Measurements from ENCODE around the gene OTULINL. TPM values are rescaled to one million over a fixed set of nuclear protein-coding genes. Genes with fewer than 3 reads are reported as not detected.

Gene OTULINL
- total and polyA plus RNA-seq, 2 of the 8 experiments (the other 6 are each of a cell fraction or from before 2014, with no cell fraction given), result 3.1 to 8.3 TPM

DNA sequence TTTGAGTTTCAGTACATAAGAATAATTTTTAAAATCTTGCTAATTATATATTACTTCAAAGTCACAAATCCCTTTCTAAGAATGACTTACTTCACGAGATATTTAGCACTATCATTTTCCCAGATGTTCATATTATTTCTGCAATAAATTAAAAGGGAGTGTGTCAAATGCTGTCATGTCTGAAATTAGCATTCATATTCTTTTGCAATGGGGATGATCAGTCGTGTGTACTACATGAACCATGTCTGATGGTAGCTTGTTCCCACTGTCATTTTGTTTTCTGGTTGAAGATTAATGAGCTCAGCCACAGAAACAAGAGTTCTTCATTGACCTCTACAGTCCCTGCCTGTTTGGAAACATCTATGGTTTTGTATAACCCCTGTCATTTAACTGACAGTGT, 30.1 kb downstream of the OTULINL start:
- H3K4ac ChIP-seq (replicated peaks; ENCODE audit: insufficient read length, low read depth, low read length), result no peak overlapping the region
- no peaks in the 10 kb centered on the region for H3K23me2 ChIP-seq (ENCODE audit: low read depth, low read length)
- H3K14ac ChIP-seq (ENCODE audit: insufficient read length), result no peak overlapping the region
- no peaks in the 10 kb centered on the region for H3K27me3 ChIP-seq (replicated peaks in 1 of 4; ENCODE audit: control insufficient read depth in 3 of 4, extremely low read depth in 1 of 4, insufficient read depth in 3 of 4, low read length in 3 of 4)
- no peak overlapping the region for H2AK5ac ChIP-seq (ENCODE audit: low read depth, low read length)
- no peaks in the 10 kb centered on the region for H3K79me1 ChIP-seq (ENCODE audit: low read depth, low read length)
- no peak for FAIRE-seq
- H2BK120ac ChIP-seq (replicated peaks; ENCODE audit: low read depth, low read length), result no peak overlapping the region
- no peak overlapping the region for H3K27ac ChIP-seq (ENCODE audit: low read depth, low read length)
- H3K36me3 ChIP-seq (ENCODE audit: control insufficient read depth in 2 of 4, insufficient read depth in 4 of 4, low read length in 3 of 4), result no peaks in the 10 kb centered on the region; a peak in 1 of 8 replicates
- no peak overlapping the region for H4K8ac ChIP-seq (ENCODE audit: extremely low read depth, insufficient read depth, low read length)
- ChIA-PET POLR2A (ENCODE audit: partially characterized antibody) (no interaction called here), CTCF (ENCODE audit: partially characterized antibody) (interaction anchor here (1.1 to 1.6 kb wide), 2 partner anchors 33 to 38 kb away, joined by 3 to 4 read pairs; no protein-coding TSS in a partner anchor)
- H3K18ac ChIP-seq (ENCODE audit: extremely low read depth, low read length), result no peak overlapping the region
- H4K5ac ChIP-seq (ENCODE audit: insufficient read length, low read depth, low read length), result no peak overlapping the region
- H3K23ac ChIP-seq (ENCODE audit: insufficient read length), result no peak overlapping the region
- no peak overlapping the region for H4K91ac ChIP-seq (replicated peaks; ENCODE audit: insufficient read length, low read length)
- H2BK20ac ChIP-seq (ENCODE audit: low read length), result no peak overlapping the region
- H4K20me1 ChIP-seq (replicated peaks in 1 of 2; ENCODE audit: control insufficient read depth in 1 of 2, insufficient read depth in 2 of 2, low read length in 2 of 2), result no peaks in the 10 kb centered on the region
- H2AFZ ChIP-seq (ENCODE audit: low read length), result no peak overlapping the region
- no peak overlapping the region for H3K56ac ChIP-seq (replicated peaks; ENCODE audit: insufficient read length, low read depth, low read length)
- no peak overlapping the region for H2BK15ac ChIP-seq (ENCODE audit: low read length)
- WGBS, 2 experiments (ENCODE audit: extremely low coverage in 1 of 2, insufficient coverage in 1 of 2, insufficient read length in 1 of 2, insufficient replicate concordance in 2 of 2, low coverage in 1 of 2, low lambda C conversion rate in 2 of 2, missing lambda C conversion rate in 1 of 2), result 89% methylated on average over 2 of the region's 2 CpGs; no CpG with 5 or more reads in 1 of the 2 experiments
- no peak overlapping the region for H3K4me2 ChIP-seq (ENCODE audit: insufficient read depth in 1 of 2, low read depth in 2 of 2, low read length in 2 of 2)
- H3K79me2 ChIP-seq (ENCODE audit: control insufficient read depth in 1 of 2, insufficient read depth in 2 of 2, low read length in 2 of 2), result no peaks in the 10 kb centered on the region
- DNase-seq (ENCODE audit: low read depth in 1 of 2, low spot score in 2 of 2), result no peak
- no peaks in the 10 kb centered on the region for H3K9me3 ChIP-seq (ENCODE audit: insufficient read depth in 2 of 2, low read depth in 1 of 2, low read length in 1 of 2)
- no peaks in the 10 kb centered on the region for H3K4me1 ChIP-seq (replicated peaks in 1 of 4; ENCODE audit: control insufficient read depth in 3 of 4, insufficient read depth in 4 of 4, low read length in 3 of 4)
- H3K4me3 ChIP-seq (ENCODE audit: extremely low read depth in 1 of 4, insufficient read depth in 2 of 4, low read depth in 3 of 4, low read length in 4 of 4), result no peak overlapping the region
- H2BK12ac ChIP-seq (ENCODE audit: low read depth, low read length), result no peak overlapping the region
- no peak overlapping the region for H2BK5ac ChIP-seq (ENCODE audit: low read depth, low read length)
- no peak overlapping the region for H3K9ac ChIP-seq (replicated peaks in 1 of 4; ENCODE audit: extremely low read depth in 1 of 4, low read depth in 3 of 4, low read length in 3 of 4)
- TF ChIP-seq TAF7 (optimal IDR thresholded peaks at IDR 0.05; ENCODE audit: borderline replicate concordance, low read depth, low read length), result no peak

Data from H1 (cell line).